Vagina (tissue), 2 donors: ENCODE data around the gene SEPTIN6.

Experiments used
- POLR2A ChIP-seq, 2 donors: fragments of 450-650 bp; IDR thresholded peaks; one replicate each; pipeline ENCODE4 v1.6.1; 2017; ENCODE audit warnings: antibody characterized with exemption in 2 of 2, mild to moderate bottlenecking in 2 of 2, moderate library complexity in 2 of 2
- POLR2AphosphoS5 ChIP-seq, 2 donors: sonication (generic); formaldehyde crosslinking; IDR thresholded peaks; one replicate each; pipeline ENCODE4 v1.9.0; 2017; ENCODE audit warnings: antibody characterized with exemption in 2 of 2, mild to moderate bottlenecking in 2 of 2, low read depth in 1 of 2; ENCODE audit not compliant: insufficient read depth in 1 of 2
- TF ChIP-seq, protein P1 (sequence below), 3 experiments: fragments of 450-650 bp in 2 of 3; fragments of 200-600 bp in 1 of 3; sonication (generic) in 1 of 3; IDR thresholded peaks; one replicate each; pipeline ENCODE4 v1.5.1; 2017 to 2019; ENCODE audit warnings: antibody characterized with exemption in 3 of 3, mild to moderate bottlenecking in 2 of 3, moderate library complexity in 2 of 3

DNA sequence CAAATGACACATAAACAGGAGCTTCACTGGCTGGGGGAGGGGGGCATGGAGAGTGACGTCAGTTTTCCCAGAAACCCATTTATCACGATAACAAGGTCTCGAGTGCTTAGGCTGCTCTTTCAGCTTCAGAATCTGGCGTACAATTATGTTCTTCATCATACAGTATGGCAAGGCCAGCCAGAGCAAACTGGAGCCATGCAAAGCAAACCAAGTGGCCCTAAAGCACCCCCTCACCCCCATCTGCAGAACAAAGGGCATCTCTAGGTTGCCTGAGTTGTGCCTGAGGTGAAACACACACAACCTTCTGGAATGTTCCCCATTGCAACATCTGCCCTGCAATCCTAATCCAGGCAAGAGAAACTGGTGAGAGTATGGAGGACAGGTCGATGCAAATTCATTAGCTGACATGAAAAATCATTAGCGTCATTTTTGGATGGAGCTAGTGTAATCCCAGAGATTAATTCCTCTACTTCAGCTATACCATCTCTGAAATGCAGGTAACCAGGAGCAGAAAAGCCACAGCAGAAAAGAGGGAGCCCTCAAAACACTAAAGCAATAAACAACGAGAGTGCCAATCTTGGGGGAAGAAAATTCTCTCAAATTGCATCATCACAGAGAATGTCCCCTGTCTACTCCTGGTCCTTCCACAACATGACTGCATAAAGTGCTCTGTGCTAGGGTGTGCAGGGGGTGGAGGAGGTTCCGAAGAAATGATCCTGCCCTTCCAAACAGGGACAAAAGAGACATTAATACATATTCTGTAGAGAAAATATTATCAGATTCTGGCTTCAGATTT lies 1.8 kb downstream of the SEPTIN6 start:
- TF ChIP-seq, protein P1, sequence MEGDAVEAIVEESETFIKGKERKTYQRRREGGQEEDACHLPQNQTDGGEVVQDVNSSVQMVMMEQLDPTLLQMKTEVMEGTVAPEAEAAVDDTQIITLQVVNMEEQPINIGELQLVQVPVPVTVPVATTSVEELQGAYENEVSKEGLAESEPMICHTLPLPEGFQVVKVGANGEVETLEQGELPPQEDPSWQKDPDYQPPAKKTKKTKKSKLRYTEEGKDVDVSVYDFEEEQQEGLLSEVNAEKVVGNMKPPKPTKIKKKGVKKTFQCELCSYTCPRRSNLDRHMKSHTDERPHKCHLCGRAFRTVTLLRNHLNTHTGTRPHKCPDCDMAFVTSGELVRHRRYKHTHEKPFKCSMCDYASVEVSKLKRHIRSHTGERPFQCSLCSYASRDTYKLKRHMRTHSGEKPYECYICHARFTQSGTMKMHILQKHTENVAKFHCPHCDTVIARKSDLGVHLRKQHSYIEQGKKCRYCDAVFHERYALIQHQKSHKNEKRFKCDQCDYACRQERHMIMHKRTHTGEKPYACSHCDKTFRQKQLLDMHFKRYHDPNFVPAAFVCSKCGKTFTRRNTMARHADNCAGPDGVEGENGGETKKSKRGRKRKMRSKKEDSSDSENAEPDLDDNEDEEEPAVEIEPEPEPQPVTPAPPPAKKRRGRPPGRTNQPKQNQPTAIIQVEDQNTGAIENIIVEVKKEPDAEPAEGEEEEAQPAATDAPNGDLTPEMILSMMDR (IDR thresholded peaks at IDR 0.05) = no peak
- TF ChIP-seq POLR2A (IDR thresholded peaks at IDR 0.05) (no peak), POLR2AphosphoS5 (IDR thresholded peaks at IDR 0.05; ENCODE audit: insufficient read depth in 1 of 2, low read depth in 1 of 2) (no peak)
